NCI-H510A treated with DMSO at 0.1 percent for 48 hours (cell line): ENCODE results near the gene B3GNT2.
A peak's percentile ranks its signal among the peaks of the same experiment; 100 is the strongest.
"Not testable (repeated sequence)": the region's sequence is repeated elsewhere in the genome, so short reads cannot be mapped to it uniquely, and the experiment has no call there.

Experiments used
- DNase-seq: peaks from one replicate; lab custom pipeline; 2025; lab: John Stamatoyannopoulos, UW

B3GNT2 gene

GRCh38 chr2:62238236-62238635 lies 42.3 kb downstream of the B3GNT2 start:
- DNase-seq, result no peak

GRCh38 chr2:62240546-62240945 lies 44.6 kb downstream of the B3GNT2 start:
- no peak for DNase-seq

GRCh38 chr2:62243983-62244382 lies 48.1 kb downstream of the B3GNT2 start:
- DNase-seq, result no peak

- no peak for DNase-seq
These were observed 52.3 kb downstream of the B3GNT2 start for GRCh38 chr2:62248226-62248625.

GRCh38 chr2:62250239-62250638 lies 54.3 kb downstream of the B3GNT2 start:
- no peak for DNase-seq

- DNase-seq, result no peak
These were observed 58.7 kb downstream of the B3GNT2 start for GRCh38 chr2:62254424-62255266.

GRCh38 chr2:62257466-62257865 lies 61.6 kb downstream of the B3GNT2 start:
- DNase-seq, result no peak

GRCh38 chr2:62263076-62263715 lies 67.3 kb downstream of the B3GNT2 start:
- no peak for DNase-seq

GRCh38 chr2:62264186-62264585 lies 68.3 kb downstream of the B3GNT2 start:
- DNase-seq, result no peak

GRCh38 chr2:62265106-62265505 lies 69.2 kb downstream of the B3GNT2 start:
- no peak for DNase-seq

GRCh38 chr2:62266433-62267038 lies 70.6 kb downstream of the B3GNT2 start:
- no peak for DNase-seq

- DNase-seq, result no peak
These were observed 71.8 kb downstream of the B3GNT2 start for GRCh38 chr2:62267696-62268095.

- DNase-seq, result not testable (repeated sequence)
These were observed 72.8 kb downstream of the B3GNT2 start for GRCh38 chr2:62268681-62269188.

- DNase-seq, result peak; percentile 29
These were observed 74.8 kb downstream of the B3GNT2 start for GRCh38 chr2:62270728-62271127.
